SK-N-SH treated with all-trans-retinoic acid at 6 μM for 48 hours (cell line): ENCODE measurements around the gene NR1I3.

Experiments
- ARNTL ChIP-seq: fragments of 450-650 bp; formaldehyde crosslinking; IDR thresholded peaks from 2 replicates; pipeline ENCODE4 v1.5.0; 2020; ENCODE audit warnings: low read depth, mild to moderate bottlenecking, moderate library complexity, borderline replicate concordance
- BACH2 ChIP-seq: fragments of 250-450 bp; sonication (Bioruptor Pico); IDR thresholded peaks from 2 replicates; pipeline ENCODE4 v1.9.0; 2021; ENCODE audit warnings: mild to moderate bottlenecking, borderline replicate concordance
- CSDC2 ChIP-seq: fragments of 250-450 bp; sonication (Bioruptor Pico); IDR thresholded peaks from 2 replicates; pipeline ENCODE4 v1.5.0; 2020; ENCODE audit warnings: mild to moderate bottlenecking, moderate library complexity
- PATZ1 ChIP-seq: fragments of 250-450 bp; sonication (Bioruptor Pico); IDR thresholded peaks from 2 replicates; pipeline ENCODE4 v1.8.0; 2020; ENCODE audit warnings: mild to moderate bottlenecking, moderate library complexity, borderline replicate concordance
- RARB ChIP-seq: fragments of 250-450 bp; sonication (Bioruptor Pico); IDR thresholded peaks from 2 replicates; pipeline ENCODE4 v1.8.0; 2021; ENCODE audit warnings: mild to moderate bottlenecking, moderate library complexity
- ZC3H10 ChIP-seq: fragments of 250-450 bp; sonication (Bioruptor Pico); IDR thresholded peaks from 2 replicates; pipeline ENCODE4 v1.5.1; 2021; ENCODE audit warnings: mild to moderate bottlenecking, moderate library complexity
- ZFP3 ChIP-seq: fragments of 250-450 bp; sonication (Bioruptor Pico); IDR thresholded peaks from 2 replicates; pipeline ENCODE4 v1.5.0; 2020; ENCODE audit warnings: mild to moderate bottlenecking, moderate library complexity
- ZFP30 ChIP-seq: fragments of 450-650 bp; formaldehyde crosslinking; IDR thresholded peaks from 2 replicates; pipeline ENCODE4 v1.5.0; 2022; ENCODE audit warnings: mild to moderate bottlenecking, moderate library complexity
- ZNF70 ChIP-seq: fragments of 450-650 bp; formaldehyde crosslinking; IDR thresholded peaks from 2 replicates; pipeline ENCODE4 v1.5.0; 2020; ENCODE audit warnings: mild to moderate bottlenecking, moderate library complexity
- ZNF8 ChIP-seq: fragments of 450-650 bp; formaldehyde crosslinking; IDR thresholded peaks from 2 replicates; pipeline ENCODE4 v1.5.0; 2020; ENCODE audit warnings: mild to moderate bottlenecking, moderate library complexity
- TF ChIP-seq, protein P1 (sequence below): fragments of 250-450 bp; sonication (Bioruptor Pico); IDR thresholded peaks from 2 replicates; pipeline ENCODE4 v1.5.1; 2021; ENCODE audit warnings: mild to moderate bottlenecking, moderate library complexity
- TF ChIP-seq, protein P2 (sequence below): fragments of 250-450 bp; sonication (Bioruptor Pico); IDR thresholded peaks from 2 replicates; pipeline ENCODE4 v1.8.0; 2021; ENCODE audit warnings: low read depth, mild to moderate bottlenecking, moderate library complexity, borderline replicate concordance
- TF ChIP-seq, protein P3 (sequence below): fragments of 250-450 bp; sonication (Bioruptor Pico); IDR thresholded peaks from 2 replicates; pipeline ENCODE4 v1.5.0; 2020; ENCODE audit warnings: mild to moderate bottlenecking, moderate library complexity
- TF ChIP-seq, protein P4 (sequence below): fragments of 250-450 bp; sonication (Bioruptor Pico); IDR thresholded peaks from 2 replicates; pipeline ENCODE4 v1.5.1; 2020; ENCODE audit warnings: low read depth, mild to moderate bottlenecking, moderate library complexity

DNA sequence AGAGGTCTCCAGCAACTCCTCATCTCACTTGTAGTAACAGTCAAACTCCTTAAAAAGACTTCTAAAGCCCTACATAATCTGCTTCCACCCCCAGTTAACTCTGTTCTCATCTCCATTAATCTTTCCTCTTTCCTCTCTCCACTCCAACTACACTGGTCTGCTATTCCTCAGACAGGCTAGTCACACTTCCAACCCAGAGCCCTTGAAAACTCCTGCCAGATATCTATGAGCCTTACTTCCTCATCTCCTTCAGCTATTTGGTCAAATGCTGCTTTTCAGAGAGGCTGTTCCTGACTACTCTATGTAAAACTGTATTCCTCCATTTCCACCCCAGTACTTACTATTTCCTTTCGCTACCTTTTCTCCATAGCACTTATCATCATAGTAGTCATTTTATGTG is 45.0 kb upstream of the NR1I3 start:
- no peak for TF ChIP-seq ZFP30 (CRISPR knock-in tag)
- no peak for TF ChIP-seq ZNF70
- no peak for TF ChIP-seq CSDC2 (CRISPR knock-in tag)
- TF ChIP-seq, protein P1, sequence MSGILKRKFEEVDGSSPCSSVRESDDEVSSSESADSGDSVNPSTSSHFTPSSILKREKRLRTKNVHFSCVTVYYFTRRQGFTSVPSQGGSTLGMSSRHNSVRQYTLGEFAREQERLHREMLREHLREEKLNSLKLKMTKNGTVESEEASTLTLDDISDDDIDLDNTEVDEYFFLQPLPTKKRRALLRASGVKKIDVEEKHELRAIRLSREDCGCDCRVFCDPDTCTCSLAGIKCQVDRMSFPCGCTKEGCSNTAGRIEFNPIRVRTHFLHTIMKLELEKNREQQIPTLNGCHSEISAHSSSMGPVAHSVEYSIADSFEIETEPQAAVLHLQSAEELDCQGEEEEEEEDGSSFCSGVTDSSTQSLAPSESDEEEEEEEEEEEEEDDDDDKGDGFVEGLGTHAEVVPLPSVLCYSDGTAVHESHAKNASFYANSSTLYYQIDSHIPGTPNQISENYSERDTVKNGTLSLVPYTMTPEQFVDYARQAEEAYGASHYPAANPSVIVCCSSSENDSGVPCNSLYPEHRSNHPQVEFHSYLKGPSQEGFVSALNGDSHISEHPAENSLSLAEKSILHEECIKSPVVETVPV (CRISPR knock-in tag), result no peak
- no peak for TF ChIP-seq ZFP3 (CRISPR knock-in tag)
- TF ChIP-seq ZC3H10 (CRISPR knock-in tag), result no peak
- TF ChIP-seq BACH2 (CRISPR knock-in tag), result no peak
- TF ChIP-seq ARNTL, result no peak
- TF ChIP-seq PATZ1 (CRISPR knock-in tag), result no peak
- TF ChIP-seq ZNF8 (CRISPR knock-in tag), result no peak
- TF ChIP-seq RARB, result no peak
- TF ChIP-seq, protein P2, sequence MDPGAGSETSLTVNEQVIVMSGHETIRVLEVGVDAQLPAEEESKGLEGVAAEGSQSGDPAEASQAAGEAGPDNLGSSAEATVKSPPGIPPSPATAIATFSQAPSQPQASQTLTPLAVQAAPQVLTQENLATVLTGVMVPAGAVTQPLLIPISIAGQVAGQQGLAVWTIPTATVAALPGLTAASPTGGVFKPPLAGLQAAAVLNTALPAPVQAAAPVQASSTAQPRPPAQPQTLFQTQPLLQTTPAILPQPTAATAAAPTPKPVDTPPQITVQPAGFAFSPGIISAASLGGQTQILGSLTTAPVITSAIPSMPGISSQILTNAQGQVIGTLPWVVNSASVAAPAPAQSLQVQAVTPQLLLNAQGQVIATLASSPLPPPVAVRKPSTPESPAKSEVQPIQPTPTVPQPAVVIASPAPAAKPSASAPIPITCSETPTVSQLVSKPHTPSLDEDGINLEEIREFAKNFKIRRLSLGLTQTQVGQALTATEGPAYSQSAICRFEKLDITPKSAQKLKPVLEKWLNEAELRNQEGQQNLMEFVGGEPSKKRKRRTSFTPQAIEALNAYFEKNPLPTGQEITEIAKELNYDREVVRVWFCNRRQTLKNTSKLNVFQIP (CRISPR knock-in tag), result no peak
- TF ChIP-seq, protein P3, sequence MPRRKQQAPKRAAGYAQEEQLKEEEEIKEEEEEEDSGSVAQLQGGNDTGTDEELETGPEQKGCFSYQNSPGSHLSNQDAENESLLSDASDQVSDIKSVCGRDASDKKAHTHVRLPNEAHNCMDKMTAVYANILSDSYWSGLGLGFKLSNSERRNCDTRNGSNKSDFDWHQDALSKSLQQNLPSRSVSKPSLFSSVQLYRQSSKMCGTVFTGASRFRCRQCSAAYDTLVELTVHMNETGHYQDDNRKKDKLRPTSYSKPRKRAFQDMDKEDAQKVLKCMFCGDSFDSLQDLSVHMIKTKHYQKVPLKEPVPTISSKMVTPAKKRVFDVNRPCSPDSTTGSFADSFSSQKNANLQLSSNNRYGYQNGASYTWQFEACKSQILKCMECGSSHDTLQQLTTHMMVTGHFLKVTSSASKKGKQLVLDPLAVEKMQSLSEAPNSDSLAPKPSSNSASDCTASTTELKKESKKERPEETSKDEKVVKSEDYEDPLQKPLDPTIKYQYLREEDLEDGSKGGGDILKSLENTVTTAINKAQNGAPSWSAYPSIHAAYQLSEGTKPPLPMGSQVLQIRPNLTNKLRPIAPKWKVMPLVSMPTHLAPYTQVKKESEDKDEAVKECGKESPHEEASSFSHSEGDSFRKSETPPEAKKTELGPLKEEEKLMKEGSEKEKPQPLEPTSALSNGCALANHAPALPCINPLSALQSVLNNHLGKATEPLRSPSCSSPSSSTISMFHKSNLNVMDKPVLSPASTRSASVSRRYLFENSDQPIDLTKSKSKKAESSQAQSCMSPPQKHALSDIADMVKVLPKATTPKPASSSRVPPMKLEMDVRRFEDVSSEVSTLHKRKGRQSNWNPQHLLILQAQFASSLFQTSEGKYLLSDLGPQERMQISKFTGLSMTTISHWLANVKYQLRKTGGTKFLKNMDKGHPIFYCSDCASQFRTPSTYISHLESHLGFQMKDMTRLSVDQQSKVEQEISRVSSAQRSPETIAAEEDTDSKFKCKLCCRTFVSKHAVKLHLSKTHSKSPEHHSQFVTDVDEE (CRISPR knock-in tag), result no peak
- TF ChIP-seq, protein P4, sequence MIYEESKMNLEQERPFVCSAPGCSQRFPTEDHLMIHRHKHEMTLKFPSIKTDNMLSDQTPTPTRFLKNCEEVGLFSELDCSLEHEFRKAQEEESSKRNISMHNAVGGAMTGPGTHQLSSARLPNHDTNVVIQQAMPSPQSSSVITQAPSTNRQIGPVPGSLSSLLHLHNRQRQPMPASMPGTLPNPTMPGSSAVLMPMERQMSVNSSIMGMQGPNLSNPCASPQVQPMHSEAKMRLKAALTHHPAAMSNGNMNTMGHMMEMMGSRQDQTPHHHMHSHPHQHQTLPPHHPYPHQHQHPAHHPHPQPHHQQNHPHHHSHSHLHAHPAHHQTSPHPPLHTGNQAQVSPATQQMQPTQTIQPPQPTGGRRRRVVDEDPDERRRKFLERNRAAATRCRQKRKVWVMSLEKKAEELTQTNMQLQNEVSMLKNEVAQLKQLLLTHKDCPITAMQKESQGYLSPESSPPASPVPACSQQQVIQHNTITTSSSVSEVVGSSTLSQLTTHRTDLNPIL (CRISPR knock-in tag), result no peak
